Renal pelvis (tissue), 4 donors: ENCODE data around the gene LPAR2. TPM values are rescaled to one million over a fixed set of nuclear protein-coding genes. Genes with fewer than 3 reads are reported as not detected.

Source experiments
- DNase-seq: peaks from one replicate; pipeline ENCODE4 v3.0.0-alpha.2; 2013
- polyA plus RNA-seq, 3 donors: library from polyadenylated mRNA; unstranded; fragments of 120-200 nt; gene quantifications; one replicate each; pipeline ENCODE4 v1.2.1, GENCODE V29; 2013; ENCODE audit not compliant: insufficient read length in 3 of 3

LPAR2 gene
- polyA plus RNA-seq, 3 donors, result 33.1 to 34.6 (median 33.7) TPM

DNA sequence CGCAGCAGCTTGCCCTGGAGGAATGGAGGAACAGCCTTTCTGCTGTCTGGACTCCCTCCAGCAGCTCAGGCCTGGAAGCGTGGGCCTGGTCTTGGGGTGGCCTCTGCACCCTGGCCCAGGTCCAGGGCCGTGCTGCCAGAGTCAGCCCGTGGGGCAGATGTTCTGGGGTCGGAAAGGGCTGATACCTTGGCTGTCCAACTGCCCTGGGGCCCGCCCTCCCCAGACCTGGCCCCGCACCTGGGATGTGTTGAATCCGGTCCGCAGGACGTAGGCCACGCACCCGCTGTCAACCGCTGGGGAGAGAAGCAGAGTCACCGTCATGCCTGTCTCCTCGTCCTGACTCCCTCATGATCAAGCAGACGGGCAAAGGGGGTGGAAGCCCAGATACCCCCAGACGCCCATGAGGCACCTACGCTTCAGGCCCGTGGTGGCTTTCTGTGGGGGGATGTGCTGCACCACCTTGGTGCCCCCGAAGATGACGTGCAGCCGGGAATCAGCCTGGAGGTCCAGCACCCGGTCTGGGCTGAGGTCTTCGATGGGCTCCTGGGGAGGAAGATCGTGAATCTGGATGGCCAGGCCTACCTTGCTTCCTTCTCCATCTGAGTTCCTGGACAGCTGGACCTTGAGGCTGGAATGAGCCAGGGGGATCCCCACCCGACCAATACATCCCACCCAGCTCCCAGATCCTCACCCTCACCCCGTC is 27.8 kb upstream of the LPAR2 start:
- DNase-seq, result no peak

DNA sequence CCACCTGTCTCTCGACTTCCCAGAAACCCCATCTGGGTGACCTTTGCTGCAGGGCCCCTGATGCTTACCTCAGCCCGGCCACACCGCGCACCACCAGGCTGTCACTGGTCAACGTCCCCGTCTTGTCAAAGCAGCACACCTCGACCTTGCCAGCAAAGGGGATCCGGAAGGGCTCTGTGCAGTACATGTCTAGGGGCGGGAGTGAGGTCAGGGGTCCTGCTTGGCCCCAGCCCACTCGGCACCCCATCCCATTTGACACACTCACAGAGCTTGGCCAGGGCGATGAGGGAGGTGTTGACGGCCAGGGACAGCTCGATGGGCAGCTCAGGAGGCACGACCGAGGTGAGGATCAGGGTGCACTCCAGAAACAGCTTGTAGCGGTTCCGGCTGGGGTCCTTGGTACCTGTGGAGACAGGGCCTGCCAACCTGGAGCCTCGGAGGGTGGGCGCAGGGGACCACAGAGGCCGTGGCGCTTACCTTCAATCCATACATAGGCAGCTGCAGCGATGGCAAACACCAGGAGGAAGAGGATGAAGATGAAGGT is 27.1 kb upstream of the LPAR2 start:
- DNase-seq, result no peak

DNA sequence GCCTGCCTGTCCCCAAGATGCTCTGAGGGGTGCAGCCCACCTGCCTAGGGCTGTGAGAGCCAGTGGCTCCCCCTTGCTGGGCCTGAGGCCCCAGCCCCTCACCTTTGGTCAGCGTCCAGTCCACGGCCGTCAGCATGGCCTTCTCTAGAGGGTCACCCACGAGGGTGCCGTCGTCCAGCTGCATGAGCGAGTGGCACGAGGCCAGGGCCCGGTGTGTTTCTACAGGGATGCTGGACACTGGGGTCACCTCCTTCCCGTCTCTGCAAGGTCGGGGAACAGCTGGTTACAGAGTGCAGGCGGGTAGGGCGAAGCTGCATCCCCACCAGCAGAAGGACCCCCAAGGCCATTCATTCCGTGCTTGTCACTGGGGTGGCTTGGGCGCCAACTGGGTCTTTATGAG is 26.4 kb upstream of the LPAR2 start:
- DNase-seq, result no peak

DNA sequence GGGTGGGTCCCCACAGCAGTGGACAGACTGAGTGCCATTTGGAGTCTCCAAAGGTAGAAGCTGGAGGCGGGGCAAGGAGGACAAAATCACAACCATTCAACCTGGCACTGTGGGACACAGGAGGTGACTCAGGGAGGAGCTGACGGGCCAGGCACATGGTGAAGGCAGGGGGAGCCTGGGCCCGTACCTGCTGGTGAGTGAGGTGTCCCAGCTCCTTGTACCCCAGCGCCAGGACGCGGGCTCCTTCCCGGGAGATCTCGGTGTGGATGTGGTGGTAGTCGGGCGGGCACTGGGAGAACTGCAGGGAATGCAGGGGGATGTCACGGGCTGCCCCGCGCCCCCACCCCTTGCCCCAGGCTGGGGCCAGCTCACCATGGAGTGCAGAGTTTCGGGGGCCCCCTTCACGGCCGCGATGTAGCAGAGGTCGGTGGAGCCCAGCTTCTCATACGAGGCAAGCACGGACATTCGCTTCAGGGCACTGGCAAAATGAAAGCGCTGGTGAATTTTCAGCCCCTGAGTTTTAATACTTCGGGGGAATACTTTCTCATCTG is 25.7 kb upstream of the LPAR2 start:
- DNase-seq, result no peak

DNA sequence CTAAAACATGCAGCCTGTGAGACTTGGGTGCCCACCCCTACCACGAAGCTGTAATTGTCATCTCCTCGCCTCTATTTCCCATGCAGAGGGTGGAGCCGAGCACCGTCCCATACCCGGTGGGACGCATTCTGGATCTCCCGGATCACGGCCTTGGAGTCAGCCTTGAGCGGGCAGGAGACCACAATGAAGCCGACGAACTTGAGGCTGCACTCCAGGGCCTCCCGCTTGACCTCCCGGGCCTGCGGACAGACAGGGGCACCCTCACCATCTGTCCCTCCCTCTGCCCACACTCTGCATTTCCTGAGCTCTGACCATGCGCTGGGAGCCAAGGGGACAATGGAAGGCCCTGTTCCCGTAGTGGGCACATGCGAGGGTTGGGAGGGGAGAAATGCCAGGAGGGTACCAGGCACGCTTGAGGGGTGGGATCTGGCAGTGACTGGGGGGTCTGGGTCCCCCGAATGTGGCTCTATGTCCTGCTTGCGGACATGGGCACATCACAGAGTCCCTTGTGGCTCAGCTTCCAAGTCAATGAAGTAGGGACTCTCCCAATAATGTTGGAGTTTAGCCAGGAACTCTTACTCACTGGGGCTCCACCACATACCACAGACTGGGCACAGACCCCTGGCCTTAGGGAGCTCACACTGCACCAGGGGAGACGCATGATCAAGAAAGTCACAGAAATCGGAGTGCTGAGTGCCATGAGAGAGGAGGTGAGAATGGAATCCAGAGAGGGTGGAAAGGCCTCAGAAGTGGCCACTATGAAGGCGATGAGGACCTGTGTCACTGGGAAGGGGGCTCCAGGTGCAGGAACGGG is 24.7 kb upstream of the LPAR2 start:
- DNase-seq, result no peak

DNA sequence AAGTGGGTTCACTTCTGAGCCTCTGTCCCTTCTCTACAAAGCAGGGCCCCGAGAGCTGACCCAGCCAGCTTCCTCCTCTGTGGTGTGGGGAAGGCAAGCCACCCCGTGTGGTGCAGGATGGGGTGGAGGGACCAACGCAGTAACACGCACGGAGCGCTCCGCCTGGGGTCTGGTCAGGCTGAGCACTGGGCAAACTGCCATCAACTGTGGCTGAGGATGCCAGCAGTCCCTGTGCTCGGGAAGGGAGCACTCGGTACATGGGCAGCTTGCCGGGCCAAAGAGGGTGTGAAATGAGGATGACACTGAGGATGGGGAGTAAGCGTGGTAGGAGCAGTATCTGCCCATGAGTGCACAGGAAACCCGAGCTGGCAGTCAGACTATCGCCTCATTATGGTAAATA is 23.1 kb upstream of the LPAR2 start:
- DNase-seq, result no peak

DNA sequence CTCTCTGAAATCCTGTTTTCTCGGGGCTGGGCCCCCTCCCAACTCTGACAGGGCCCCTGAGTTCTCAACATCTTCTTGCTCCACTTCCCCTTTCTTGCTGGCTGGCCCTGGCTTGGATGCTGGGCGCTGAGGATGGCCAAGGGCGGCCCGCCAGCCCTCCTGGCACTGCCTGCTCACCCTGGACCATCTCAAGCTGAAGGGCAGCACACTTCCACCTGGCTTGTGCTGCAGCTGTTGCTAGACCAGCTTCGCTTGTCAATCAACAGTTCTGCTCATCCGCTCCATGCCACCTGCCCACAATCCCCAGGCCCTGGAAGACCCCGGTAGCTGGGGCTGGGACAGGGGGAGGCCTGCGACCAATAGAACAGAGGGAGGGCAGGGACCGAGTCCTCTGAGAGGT is 22.3 kb upstream of the LPAR2 start:
- no peak for DNase-seq

DNA sequence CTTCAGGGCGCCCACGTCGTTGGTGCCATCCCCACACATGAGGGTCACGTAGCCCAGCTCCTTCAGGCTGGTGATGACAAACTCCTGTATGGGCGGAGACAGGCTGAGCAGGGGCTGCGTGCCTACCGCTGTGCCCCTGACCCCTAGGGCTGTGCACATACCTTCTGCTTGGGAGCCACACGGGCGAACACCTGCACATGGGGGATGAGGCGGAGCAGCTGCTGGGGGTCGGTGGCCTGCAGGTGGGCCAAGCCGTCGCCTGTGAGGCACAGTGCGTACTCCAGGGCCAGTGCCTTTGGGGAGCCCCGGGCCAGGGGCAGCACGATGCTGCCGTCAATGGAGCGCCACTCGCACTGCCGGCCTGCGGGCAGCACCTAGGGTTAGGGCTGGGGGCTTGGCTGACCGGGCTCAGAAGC is 21.6 kb upstream of the LPAR2 start:
- DNase-seq, result no peak

DNA sequence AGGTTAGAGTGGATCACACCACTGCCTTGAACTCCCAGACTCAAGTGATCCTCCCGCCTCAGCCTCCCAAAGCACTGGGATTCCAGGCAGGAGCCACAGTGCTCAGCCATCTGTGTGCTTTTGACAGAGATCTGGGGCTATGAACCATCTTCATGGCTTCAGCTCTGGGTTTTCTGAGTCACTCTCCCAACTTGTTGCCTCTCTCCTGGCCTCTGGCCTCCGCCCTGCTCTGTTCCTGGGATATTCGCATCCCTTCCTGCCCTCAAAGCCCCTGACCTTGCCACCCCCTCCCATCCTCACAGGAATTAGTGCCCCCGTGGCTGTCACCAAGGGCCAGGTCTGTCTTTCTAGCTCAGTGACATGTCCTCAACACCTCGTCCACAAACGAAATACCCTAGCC is 21.1 kb upstream of the LPAR2 start:
- no peak for DNase-seq

DNA sequence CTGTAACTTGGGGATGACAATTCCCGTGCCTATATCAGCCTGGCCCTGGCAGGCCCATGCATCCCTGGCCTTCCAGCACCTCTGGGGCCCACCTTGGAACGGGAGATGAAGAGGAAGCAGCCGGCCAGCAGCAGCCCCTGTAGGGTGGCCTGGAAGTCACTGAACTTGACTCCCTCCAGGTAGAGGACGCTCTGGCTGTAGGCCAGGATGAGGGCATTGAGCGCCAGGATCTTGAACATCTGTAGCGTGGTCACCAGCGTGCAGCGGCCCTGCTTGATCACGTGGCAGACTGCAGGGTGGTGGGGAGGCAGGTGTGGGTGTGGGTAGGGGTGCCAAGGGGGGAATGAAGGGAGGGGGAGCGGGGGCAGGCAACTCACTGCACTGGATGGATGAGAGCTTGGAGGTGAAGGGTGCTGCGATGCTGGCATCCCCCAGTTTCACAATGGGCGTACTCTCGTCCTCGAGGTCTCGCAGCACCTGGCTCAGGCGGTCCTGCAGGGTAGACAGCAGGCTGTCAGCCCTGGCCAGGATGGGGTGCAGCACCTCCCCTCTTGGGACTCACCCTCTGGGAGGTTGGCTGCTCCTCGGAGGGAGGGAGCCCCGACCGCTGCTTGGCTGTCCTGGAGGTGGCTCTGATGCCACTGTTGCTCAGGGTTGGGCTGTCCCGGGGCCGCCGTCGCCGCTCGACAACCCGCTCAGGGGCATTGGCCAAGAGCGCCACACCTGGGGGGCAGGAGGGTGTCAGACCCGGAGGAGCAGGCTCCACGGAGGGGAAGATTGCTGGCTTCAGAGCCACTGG is 19.2 kb upstream of the LPAR2 start:
- no peak for DNase-seq

DNA sequence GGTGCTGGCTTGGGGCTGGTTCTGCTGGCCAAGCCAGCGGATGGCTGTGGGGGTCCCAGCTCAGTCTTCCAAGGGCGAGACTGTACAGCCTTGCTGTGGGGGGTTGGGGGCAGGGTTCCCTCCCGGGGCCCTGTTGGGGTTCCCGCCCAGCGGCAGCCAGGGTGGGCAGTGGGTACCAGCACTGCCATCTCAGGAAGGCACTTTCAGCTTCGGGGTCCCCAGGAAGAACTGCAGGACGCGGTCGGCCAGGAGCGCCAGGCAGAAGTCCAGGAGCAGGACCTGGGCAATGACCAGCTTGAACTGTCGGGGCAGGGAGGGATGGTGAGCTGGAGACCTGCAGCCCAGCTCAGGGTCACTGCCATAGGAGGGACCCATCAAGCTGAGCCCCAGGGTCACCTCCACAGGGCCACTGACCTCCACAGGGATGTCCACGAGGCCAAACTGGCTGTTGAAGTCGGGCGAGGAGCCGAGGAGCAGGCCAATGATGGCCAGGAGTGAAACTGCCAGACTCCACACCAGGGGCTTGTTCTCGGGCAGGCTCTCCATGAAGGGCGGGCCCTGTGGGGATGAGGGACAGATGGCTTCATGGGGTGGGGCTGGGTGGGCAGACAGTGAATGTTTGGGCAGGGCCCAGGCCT is 17.3 kb upstream of the LPAR2 start:
- DNase-seq, result no peak

DNA sequence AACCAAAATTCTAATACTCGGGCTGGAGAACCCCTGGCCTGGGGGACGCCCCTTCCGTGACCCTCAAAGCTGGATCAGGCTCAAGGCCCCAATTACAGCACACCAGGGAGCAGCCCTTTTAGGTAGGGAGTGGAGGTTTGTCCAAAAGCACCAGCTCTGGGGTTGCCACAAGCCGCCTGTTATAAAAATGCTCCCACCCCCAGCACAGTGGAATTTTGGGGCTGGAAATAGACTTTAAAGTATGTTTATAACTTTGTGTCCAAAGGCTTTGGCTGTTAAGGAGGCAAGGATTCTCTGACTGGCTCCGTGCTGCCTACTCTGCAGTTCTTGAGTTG is 16.0 kb upstream of the LPAR2 start:
- DNase-seq, result no peak

DNA sequence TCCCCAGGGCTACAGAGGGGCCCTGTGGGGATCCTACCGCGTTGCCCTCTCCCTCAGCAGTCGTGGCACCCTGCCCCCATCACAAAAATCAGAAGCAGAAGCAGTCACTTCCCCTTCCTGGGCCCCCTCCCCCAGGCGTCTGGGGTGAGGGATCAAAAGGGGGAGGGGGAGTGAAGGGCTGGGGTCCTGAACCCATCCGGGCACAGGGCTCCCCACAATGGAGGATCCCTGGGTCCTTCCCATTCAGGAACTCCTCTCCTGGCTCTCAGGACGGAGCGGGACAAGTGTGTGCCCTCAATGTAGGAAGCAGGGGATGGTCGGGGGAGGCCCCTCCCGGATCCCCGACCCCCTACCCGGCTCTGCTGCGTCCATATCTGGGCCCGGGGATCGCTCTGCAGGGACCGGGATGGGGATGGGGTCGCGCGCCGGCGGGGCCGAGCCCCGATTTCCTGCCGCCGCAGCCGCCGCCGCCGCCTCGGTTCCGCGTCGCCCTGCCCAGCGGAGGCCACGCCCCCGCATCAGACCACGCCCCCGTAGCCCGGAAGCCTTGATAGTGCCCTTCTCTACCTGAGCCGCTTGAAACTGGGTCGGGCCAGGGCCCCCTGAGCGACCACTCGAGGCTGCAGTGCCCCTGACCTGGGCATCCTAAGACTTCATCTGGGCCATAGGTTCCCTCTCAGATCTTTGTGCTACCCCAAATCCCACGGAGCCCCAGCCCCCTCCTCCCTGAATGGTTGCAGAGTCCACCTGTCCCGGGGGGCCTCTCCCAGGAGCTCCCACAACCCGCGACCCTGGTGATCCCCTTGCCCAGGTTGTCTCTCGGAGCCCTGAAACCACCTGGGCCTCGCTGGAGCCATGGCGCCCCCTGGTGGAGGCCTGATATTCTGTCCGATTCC is 15.4 kb upstream of the LPAR2 start, which contains the start of gene GMIP:
TSS of gene GMIP (minus strand) at position 500 of the 896 bp plus-strand sequence. CDS start at position 372, 128 bp downstream.
- DNase-seq, result no peak

DNA sequence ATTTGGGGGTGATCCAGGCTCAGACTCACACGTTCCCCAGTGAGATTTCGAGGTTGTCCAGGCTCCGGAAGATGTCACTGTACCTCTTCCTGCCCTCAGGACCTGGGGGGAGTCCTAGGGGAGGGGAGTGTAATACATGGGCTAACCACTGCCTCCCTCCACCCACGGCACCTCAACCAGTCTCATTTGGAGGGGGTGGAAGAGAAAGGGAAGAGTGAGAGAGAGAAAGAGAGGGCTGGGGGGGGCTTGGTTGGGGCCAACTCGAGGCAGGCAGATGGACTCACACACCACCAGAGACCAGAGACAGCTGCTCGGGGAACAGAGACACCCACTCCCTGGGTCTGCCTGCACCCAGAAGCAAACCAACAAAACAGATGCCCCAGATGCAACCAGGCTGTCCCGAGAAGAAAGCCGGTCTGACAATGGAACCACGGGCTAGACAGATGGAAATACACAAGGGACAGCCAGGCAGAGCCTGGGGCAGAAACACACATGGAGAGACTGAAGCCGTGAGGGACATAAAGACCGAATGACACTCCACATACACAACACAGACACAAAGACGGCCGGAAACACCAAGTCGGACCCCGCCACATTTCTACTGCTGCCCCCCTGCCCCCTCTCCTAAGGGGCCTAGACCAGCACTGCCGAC is 14.6 kb upstream of the LPAR2 start:
- DNase-seq, result no peak

DNA sequence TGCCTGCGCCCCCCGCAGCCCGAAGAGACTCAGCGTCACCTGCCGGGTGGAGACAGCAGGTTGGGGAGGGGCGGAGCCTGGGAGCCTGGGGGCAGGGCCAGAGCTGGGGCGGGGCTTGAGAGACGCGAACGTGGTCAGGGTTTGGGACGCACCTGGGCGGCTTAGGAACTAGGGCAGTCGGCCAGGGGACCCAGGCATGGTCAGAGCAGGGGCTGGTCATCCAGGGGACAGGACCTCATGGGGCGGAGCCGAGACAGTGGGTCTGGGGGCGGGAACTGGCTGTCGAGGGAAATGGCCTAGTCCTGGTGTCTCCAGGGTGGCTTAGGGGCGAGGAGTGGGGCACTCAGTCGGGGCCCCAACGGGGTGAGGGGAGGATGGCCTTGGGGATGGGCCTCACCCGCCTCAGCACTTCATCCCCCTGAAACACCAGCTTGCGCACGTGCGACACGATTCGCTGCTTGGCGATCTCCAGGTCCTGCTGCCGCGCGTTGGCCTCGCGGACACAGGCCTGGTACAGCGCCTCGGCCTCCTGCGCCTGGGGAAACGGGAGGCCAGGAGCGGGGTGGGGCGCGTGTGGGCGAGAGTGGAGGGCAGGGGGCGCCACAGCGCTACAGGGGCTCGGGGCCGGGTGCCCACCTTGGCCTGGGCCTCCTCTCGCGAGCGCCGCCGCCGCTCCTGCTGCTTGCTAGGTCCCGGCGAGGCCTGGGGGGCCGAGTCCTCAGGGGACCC is 9.7 kb upstream of the LPAR2 start:
- no peak for DNase-seq

DNA sequence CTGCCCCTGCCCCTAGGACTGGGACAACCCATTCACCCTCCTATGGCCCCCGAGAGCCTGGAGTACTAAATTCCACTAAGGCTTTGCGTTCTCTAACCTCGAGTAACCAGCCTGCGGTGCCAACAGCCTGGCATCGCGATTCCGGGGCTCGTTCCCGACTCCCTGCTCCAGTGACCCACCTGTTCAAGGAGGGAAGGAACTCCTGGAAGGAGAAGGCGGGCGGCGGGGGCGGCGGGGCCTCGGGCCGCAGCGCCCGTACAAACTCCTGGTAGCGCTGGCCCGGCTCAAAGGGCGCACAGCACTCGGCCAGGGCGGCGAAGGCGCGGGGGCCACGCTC is 9.1 kb upstream of the LPAR2 start:
- DNase-seq, result no peak

DNA sequence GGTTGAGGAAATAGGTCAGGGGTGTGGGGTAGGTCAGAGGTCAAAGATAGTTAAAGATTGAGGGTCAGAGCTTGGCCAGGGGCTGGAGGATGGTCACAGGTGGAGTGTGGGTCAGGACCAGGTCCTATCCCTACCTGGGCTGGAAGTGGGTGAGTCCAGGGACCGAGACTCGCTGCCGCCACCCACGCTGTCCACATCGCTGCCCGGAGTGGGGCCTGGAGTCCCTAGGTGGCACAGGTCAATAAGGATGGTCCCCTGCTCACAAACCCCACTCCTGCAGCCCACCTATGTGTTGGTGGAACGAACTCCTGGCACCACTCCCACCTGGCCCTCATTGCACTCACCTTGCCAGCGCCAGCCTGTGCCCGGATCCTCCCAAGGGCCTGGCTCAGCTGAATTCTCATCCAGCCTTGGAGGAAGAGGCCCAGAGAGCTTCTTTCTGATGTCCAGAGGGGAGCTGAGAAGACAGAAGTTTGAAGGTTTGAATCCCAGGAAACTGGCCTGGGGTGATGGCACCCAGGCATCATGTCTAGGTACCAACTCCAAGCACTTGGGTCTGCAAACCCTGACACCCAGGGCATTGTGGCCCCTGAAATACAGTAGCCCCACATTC is 8.7 kb upstream of the LPAR2 start:
- no peak for DNase-seq

DNA sequence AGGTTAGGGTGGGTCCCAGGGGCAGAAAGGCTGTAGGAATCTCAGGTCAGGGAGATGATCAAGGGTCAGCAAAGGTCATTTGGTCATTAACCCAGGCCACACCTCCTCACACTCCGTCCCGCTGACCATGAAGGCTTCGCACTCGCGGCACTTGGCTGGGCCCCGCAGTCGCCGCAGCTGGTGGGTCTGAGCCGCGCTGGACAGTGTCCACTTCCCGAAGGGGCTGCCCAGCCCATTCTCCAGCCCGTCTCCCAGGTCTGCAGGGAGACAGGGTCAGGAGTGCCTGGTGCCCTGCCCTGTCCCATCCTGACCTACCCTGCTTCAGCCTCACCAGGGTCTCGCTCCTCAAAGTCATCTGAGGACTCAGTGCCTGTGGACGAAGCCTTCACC is 7.3 kb upstream of the LPAR2 start:
- no peak for DNase-seq
